Dermis microvascular lymphatic vessel endothelial cell (primary cell): ENCODE data around the gene ZNRD2. TPM values are rescaled to one million over a fixed set of nuclear protein-coding genes. Genes with fewer than 3 reads are reported as not detected.

Experiments used
- total RNA-seq: library from RNA; depleted of rRNA; stranded (reverse); fragments of >200 nt; gene quantifications from 2 replicates; pipeline ENCODE4 v1.2.1, GENCODE V29; 2014

ZNRD2 gene
- total RNA-seq, 1 donor from 2014 or later: 37.6 TPM

Other genes with a start within 250 kb of the ZNRD2 start
- 18.5 and 32.1 TPM in 2 replicates for gene DPF2, start 236.6 kb upstream of the ZNRD2 start, total RNA-seq
- gene TIGD3, start 215.7 kb upstream of the ZNRD2 start, total RNA-seq: under 0.01 and 0.26 TPM in 2 replicates
- gene SLC25A45, start 187.8 kb upstream of the ZNRD2 start, total RNA-seq: 1.6 and 1.7 TPM in 2 replicates
- gene FRMD8, start 183.8 kb upstream of the ZNRD2 start, total RNA-seq: 75.4 and 85.1 TPM in 2 replicates
- gene NEAT1, start 147.7 kb upstream of the ZNRD2 start, total RNA-seq: 23.7 and 88.5 TPM in 2 replicates
- 1,844 and 2,565 TPM in 2 replicates for gene MALAT1, start 71.4 kb upstream of the ZNRD2 start, total RNA-seq
- 41.8 and 55.9 TPM in 2 replicates for gene SCYL1, start 45.4 kb upstream of the ZNRD2 start, total RNA-seq
- gene LTBP3, start 12.1 kb upstream of the ZNRD2 start, total RNA-seq: 13.1 and 41.7 TPM in 2 replicates
- 12.2 and 23.8 TPM in 2 replicates for gene FAM89B, start 2.1 kb downstream of the ZNRD2 start, total RNA-seq
- 2.5 and 4.7 TPM in 2 replicates for gene EHBP1L1, start 5.6 kb downstream of the ZNRD2 start, total RNA-seq
- gene KCNK7, start 25.3 kb downstream of the ZNRD2 start, total RNA-seq: under 0.01 and 0.13 TPM in 2 replicates
- 57.1 and 78.8 TPM in 2 replicates for gene MAP3K11, start 43.7 kb downstream of the ZNRD2 start, total RNA-seq
- 10.4 and 17.6 TPM in 2 replicates for gene PCNX3, start 45.3 kb downstream of the ZNRD2 start, total RNA-seq
- gene SIPA1, start 67.6 kb downstream of the ZNRD2 start, total RNA-seq: 54.0 and 56.0 TPM in 2 replicates
- gene RELA, start 92.4 kb downstream of the ZNRD2 start, total RNA-seq: 8.7 and 16.3 TPM in 2 replicates
- gene KAT5, start 141.8 kb downstream of the ZNRD2 start, total RNA-seq: 37.6 and 38.4 TPM in 2 replicates
- 39.8 and 42.6 TPM in 2 replicates for gene RNASEH2C, start 150.3 kb downstream of the ZNRD2 start, total RNA-seq
- 6.2 and 11.9 TPM in 2 replicates for gene AP5B1, start 210.5 kb downstream of the ZNRD2 start, total RNA-seq
- gene OVOL1, start 216.6 kb downstream of the ZNRD2 start, total RNA-seq: not detected in 2 replicates